Kidney (tissue), 14 donors: ENCODE data around the gene ITPKB. TPM values are rescaled to one million over a fixed set of nuclear protein-coding genes. Genes with fewer than 3 reads are reported as not detected.

Experiments
- DNase-seq, 5 donors: peaks; one replicate each; pipeline ENCODE4 v3.0.0-alpha.2; 2013 to 2020
- FAIRE-seq: peaks from 2 replicates; lab custom pipeline; 2012; peaks lifted over from hg19 to GRCh38; lab: Jason Lieb, UNC
- H3K27ac ChIP-seq, 2 donors: one replicate each; pipeline ENCODE4 v1.7.0; 2013; ENCODE audit warnings: low read depth in 2 of 2, low read length in 2 of 2, inconsistent platforms in 1 of 2
- H3K27me3 ChIP-seq: one replicate; pipeline ENCODE4 v1.7.1; 2013; ENCODE audit warnings: low read length, inconsistent platforms; ENCODE audit not compliant: control insufficient read depth, insufficient read depth
- H3K36me3 ChIP-seq, 3 donors: one replicate each; pipeline versions ENCODE4 v1.7.0 to v1.7.1; 2013; ENCODE audit warnings: low read length in 3 of 3, control low read depth in 1 of 3, inconsistent platforms in 1 of 3; ENCODE audit not compliant: insufficient read depth in 3 of 3, control insufficient read depth in 2 of 3
- H3K4me1 ChIP-seq, 3 donors: one replicate each; pipeline versions ENCODE4 v1.7.0 to v1.7.1; 2013; ENCODE audit warnings: low read length in 3 of 3, inconsistent platforms in 1 of 3, low read depth in 1 of 3; ENCODE audit not compliant: control insufficient read depth in 2 of 3, insufficient read depth in 2 of 3
- H3K4me3 ChIP-seq, 3 donors: one replicate each; pipeline versions ENCODE4 v1.7.0 to v1.8.1; 2013; ENCODE audit warnings: low read length in 3 of 3, control low read depth in 1 of 3, inconsistent platforms in 1 of 3
- H3K9ac ChIP-seq, 3 donors: one replicate each; pipeline versions ENCODE4 v1.7.0 to v1.7.1; 2013; ENCODE audit warnings: low read length in 3 of 3, control low read depth in 1 of 3, inconsistent platforms in 1 of 3
- H3K9me3 ChIP-seq, 3 donors: one replicate each; pipeline versions ENCODE4 v1.7.0 to v1.7.1; 2013; ENCODE audit warnings: low read length in 3 of 3, control low read depth in 1 of 3, inconsistent platforms in 1 of 3; ENCODE audit not compliant: control insufficient read depth in 2 of 3, insufficient read depth in 1 of 3
- CTCF ChIP-seq: IDR thresholded peaks from 3 replicates; pipeline ENCODE4 v1.5.1; 2012; ENCODE audit warnings: mild to moderate bottlenecking, moderate library complexity, borderline replicate concordance; ENCODE audit not compliant: insufficient read depth; ENCODE audit errors: extremely low read depth
- intact Hi-C: fragments of 100-400 bp; cut with DNase I; formaldehyde crosslinking; loops from one replicate; pipeline ENCODE4 v1.11.1; 2022
- polyA plus RNA-seq: library from polyadenylated mRNA; stranded (reverse); fragments of 350-450 nt; fragmentation: Illumina TruSeq; extraction: RNeasy Lipid Tissue Mini Kit (QIAGEN cat#74804); gene quantifications from one replicate; pipeline ENCODE4 v1.2.3, GENCODE V29; 2014; ENCODE audit warnings: low read depth, low replicate concordance; ENCODE audit not compliant: insufficient read depth
- total RNA-seq: library from RNA; stranded (reverse); fragmentation: NEBNext Ultra II Directional; extraction: Animal tissue kit (Norgen Biotek cat#: 25700); gene quantifications from one replicate; pipeline ENCODE4 v1.2.1, GENCODE V29; 2021
- donor health status: control.
- donor health status: control.
- donor health status: control.
- donor health status: control.
- donor health status: control.
- donor health status: DM: yes; HTN: yes; CAD: no.
- donor health status: Normal renal cell carcinoma (clear cell type).

The ITPKB gene
- total and polyA plus RNA-seq, 2 donors from 2014 or later, result 20.2 to 39.3 TPM

GRCh38 chr1:226762988-226763904 is 24.2 kb upstream of the ITPKB start:
- FAIRE-seq, result no peak
- Histone ChIP-seq H3K9ac (no peak overlapping the region), H3K4me3 (no peak overlapping the region), H3K9me3 (no peaks in the 10 kb centered on the region), H3K27me3 (no peaks in the 10 kb centered on the region), H3K36me3 (no peaks in the 10 kb centered on the region), H3K4me1 (no peaks in the 10 kb centered on the region), H3K27ac (no peak overlapping the region)
- intact Hi-C loops, result no loop called here
- no peak for DNase-seq
- TF ChIP-seq CTCF, result no peak

GRCh38 chr1:226762055-226762454 is 23.0 kb upstream of the ITPKB start:
- Histone ChIP-seq H3K9ac (no peak overlapping the region), H3K4me3 (no peak overlapping the region), H3K4me1 (no peaks in the 10 kb centered on the region), H3K9me3 (no peaks in the 10 kb centered on the region), H3K27me3 (no peaks in the 10 kb centered on the region), H3K27ac (no peak overlapping the region), H3K36me3 (no peaks in the 10 kb centered on the region)
- intact Hi-C loops, result no loop called here
- no peak for FAIRE-seq
- no peak for TF ChIP-seq CTCF
- DNase-seq, result no peak

- no peak overlapping the region for H3K9ac ChIP-seq
- no peaks in the 10 kb centered on the region for H3K4me1 ChIP-seq
- no peaks in the 10 kb centered on the region for H3K9me3 ChIP-seq
- no peak overlapping the region for H3K27ac ChIP-seq
- DNase-seq (no peak), FAIRE-seq (no peak)
- H3K36me3 ChIP-seq, result no peaks in the 10 kb centered on the region
- TF ChIP-seq CTCF, result no peak
- no peak overlapping the region for H3K4me3 ChIP-seq
- no peaks in the 10 kb centered on the region for H3K27me3 ChIP-seq
- intact Hi-C loops, result no loop called here
Observed at GRCh38 chr1:226761322-226761721, 22.2 kb upstream of the ITPKB start.
